ENCODE results near the gene LITAFD. TPM values are rescaled to one million over a fixed set of nuclear protein-coding genes. Genes with fewer than 3 reads are reported as not detected.

LITAFD gene
- polyA plus RNA-seq, 1 donor from 2014 or later: not detected

GRCh38 chr16:8853611-8854010, 28.5 kb upstream of the LITAFD start:
- no peak overlapping the region for H2AFZ ChIP-seq (ENCODE audit: low read depth, low read length)
- H3F3A ChIP-seq (ENCODE audit: insufficient read depth, low read length, poor library complexity, severe bottlenecking): no peaks in the 10 kb centered on the region
- peaks cover 6% of the 10 kb centered on the region for H3K36me3 ChIP-seq (ENCODE audit: insufficient read depth, low read length)
- no peaks in the 10 kb centered on the region for H3K27me3 ChIP-seq (ENCODE audit: insufficient read depth, low read depth, low read length)
- H3K4me2 ChIP-seq (ENCODE audit: low read length): no peak overlapping the region
- H3K9ac ChIP-seq (ENCODE audit: low read length): no peak overlapping the region
- H3K79me2 ChIP-seq (replicated peaks; ENCODE audit: insufficient read depth, low read length): no peaks in the 10 kb centered on the region
- H3K9me2 ChIP-seq (ENCODE audit: insufficient read depth, low read length): no peaks in the 10 kb centered on the region
- H4K20me1 ChIP-seq (ENCODE audit: insufficient read depth): no peaks in the 10 kb centered on the region
- no peaks in the 10 kb centered on the region for H3K9me3 ChIP-seq (ENCODE audit: low read length)
- H3K4me3 ChIP-seq (ENCODE audit: low read length): no peak overlapping the region
- TF ChIP-seq EP300 (conservative IDR thresholded peaks at IDR 0.05; ENCODE audit: poor library complexity, severe bottlenecking) (no peak), RAD21 (conservative IDR thresholded peaks at IDR 0.05) (no peak), TAF1 (IDR thresholded peaks at IDR 0.05; ENCODE audit: low read depth) (no peak), CTCF (IDR thresholded peaks at IDR 0.05; ENCODE audit: poor library complexity, severe bottlenecking) (no peak), SMC3 (conservative IDR thresholded peaks at IDR 0.05; ENCODE audit: poor library complexity) (no peak), EZH2 (IDR thresholded peaks at IDR 0.05; ENCODE audit: borderline replicate concordance, insufficient read depth, low read length, poor library complexity, severe bottlenecking) (no peak), MXI1 (conservative IDR thresholded peaks at IDR 0.05; ENCODE audit: poor library complexity, severe bottlenecking) (no peak), REST (IDR thresholded peaks at IDR 0.05; ENCODE audit: borderline replicate concordance) (no peak), POLR2AphosphoS5 (IDR thresholded peaks at IDR 0.05) (no peak)
- no peak overlapping the region for H3K27ac ChIP-seq (ENCODE audit: low read length)

- Histone ChIP-seq H3K4me2 (ENCODE audit: low read length) (no peak overlapping the region), H3K27ac (ENCODE audit: low read length) (no peak overlapping the region), H3K9me2 (ENCODE audit: insufficient read depth, low read length) (no peaks in the 10 kb centered on the region), H3K9ac (ENCODE audit: low read length) (no peak overlapping the region), H3K9me3 (ENCODE audit: low read length) (no peaks in the 10 kb centered on the region), H3K4me3 (ENCODE audit: low read length) (no peak overlapping the region), H3K36me3 (ENCODE audit: insufficient read depth, low read length) (peaks cover 10% of the 10 kb centered on the region), H4K20me1 (ENCODE audit: insufficient read depth) (no peaks in the 10 kb centered on the region), H3F3A (ENCODE audit: insufficient read depth, low read length, poor library complexity, severe bottlenecking) (no peaks in the 10 kb centered on the region), H2AFZ (ENCODE audit: low read depth, low read length) (no peak overlapping the region), H3K27me3 (ENCODE audit: insufficient read depth, low read depth, low read length) (no peaks in the 10 kb centered on the region), H3K79me2 (replicated peaks; ENCODE audit: insufficient read depth, low read length) (no peaks in the 10 kb centered on the region)
- TF ChIP-seq RAD21 (conservative IDR thresholded peaks at IDR 0.05): no peak
- no peak for TF ChIP-seq SMC3 (conservative IDR thresholded peaks at IDR 0.05; ENCODE audit: poor library complexity)
- no peak for TF ChIP-seq MXI1 (conservative IDR thresholded peaks at IDR 0.05; ENCODE audit: poor library complexity, severe bottlenecking)
- no peak for TF ChIP-seq TAF1 (IDR thresholded peaks at IDR 0.05; ENCODE audit: low read depth)
These were observed 27.7 kb upstream of the LITAFD start for GRCh38 chr16:8854298-8854948.
